ENCODE measurements around the gene CACUL1.

The CACUL1 gene

DNA sequence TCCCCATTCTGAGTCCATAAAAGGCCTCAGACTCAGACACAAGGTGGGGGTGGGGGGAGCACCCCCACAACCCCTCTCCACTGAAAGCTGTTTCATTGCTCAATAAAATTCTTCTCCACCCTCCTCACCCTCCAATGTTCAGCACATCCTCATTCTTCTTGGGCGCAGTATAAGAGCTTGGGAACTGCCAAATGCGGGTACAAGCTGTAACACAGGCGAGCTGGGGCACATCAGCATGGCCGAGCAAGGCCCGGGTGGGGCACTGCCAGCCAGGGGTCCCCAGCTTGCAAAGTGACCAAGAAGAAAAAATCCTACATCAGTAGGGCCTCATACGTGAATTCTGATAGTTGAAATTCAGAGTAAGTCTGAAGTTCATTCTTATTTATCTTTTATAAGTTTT, 50.1 kb downstream of the CACUL1 start:
- TF ChIP-seq, protein P1, sequence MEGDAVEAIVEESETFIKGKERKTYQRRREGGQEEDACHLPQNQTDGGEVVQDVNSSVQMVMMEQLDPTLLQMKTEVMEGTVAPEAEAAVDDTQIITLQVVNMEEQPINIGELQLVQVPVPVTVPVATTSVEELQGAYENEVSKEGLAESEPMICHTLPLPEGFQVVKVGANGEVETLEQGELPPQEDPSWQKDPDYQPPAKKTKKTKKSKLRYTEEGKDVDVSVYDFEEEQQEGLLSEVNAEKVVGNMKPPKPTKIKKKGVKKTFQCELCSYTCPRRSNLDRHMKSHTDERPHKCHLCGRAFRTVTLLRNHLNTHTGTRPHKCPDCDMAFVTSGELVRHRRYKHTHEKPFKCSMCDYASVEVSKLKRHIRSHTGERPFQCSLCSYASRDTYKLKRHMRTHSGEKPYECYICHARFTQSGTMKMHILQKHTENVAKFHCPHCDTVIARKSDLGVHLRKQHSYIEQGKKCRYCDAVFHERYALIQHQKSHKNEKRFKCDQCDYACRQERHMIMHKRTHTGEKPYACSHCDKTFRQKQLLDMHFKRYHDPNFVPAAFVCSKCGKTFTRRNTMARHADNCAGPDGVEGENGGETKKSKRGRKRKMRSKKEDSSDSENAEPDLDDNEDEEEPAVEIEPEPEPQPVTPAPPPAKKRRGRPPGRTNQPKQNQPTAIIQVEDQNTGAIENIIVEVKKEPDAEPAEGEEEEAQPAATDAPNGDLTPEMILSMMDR (IDR thresholded peaks at IDR 0.05) = no peak

DNA sequence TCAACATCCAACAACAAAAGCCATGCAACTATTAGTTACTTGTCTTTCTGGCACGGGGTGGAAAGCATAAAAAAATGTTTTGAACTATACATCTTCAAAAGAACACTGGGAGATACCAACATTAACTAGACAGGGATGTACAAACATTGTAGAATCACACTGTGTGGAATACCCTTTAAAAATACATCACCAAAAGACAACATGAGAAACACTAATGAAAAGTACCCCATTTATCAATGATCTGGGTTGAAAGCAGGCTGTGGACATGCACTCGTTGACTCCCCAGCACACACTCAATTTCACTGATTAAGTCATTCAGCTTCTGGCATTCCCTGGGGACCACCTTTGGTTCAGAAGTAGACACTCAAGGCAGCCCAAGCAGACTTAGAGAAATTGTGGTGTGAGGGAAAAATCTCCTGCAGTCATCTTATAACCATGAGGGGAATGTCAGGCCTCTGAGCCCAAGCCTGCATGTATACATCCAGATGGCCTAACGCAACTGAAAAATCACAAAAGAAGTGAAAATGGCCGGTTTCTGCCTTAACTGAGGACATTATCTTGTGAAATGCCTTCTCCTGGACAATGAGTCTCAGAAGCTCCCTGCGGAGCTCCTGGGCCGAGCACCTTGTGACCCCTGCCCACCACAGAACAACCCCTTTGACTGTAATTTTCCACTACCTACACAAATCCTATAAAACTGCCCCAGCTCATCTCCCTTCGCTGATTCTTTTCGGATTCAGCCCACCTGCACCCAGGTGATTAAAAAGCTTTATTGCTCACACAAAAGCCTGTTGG, 53.0 kb downstream of the CACUL1 start:
- TF ChIP-seq, protein P1 (IDR thresholded peaks at IDR 0.05) = no peak

DNA sequence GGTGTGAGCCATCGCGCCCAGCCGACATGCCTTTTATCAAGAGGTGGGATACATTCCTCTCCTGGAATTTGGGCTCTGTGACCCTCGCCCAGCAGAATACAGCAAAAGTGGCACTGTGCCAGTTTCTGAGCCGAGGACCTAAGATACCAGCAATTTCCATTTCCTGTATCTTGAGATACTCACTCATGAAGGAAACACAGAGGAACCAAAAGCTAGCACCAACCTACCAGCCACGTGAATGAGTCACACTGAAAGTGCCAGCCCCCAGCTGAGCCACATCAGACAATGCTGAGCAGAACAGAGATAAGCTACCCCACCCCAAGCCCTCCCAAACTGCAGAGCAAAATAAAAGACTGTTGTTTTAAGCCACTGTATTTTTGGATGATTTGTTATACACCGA, 56.3 kb downstream of the CACUL1 start:
- TF ChIP-seq, protein P1 (IDR thresholded peaks at IDR 0.05) = no peak

DNA sequence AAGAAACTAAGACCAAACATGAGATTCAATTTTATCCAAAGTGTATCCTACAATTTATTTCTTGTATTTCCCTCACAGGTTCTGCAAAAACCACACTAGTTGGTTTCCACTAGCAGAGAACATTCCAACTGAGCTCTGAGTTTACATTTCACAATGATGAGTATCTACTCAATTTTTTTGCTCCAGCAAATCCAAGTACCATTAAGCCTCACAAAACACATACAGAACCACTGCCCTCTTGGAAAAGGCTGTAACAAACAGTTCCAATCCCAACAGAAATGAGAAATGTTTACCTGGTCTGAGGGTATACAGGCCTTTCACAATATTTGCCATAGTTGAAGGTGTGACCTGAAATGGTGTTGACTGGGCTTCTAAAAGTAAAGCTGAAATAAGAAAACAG, 59.9 kb downstream of the CACUL1 start:
- TF ChIP-seq, protein P1 (IDR thresholded peaks at IDR 0.05) = no peak

DNA sequence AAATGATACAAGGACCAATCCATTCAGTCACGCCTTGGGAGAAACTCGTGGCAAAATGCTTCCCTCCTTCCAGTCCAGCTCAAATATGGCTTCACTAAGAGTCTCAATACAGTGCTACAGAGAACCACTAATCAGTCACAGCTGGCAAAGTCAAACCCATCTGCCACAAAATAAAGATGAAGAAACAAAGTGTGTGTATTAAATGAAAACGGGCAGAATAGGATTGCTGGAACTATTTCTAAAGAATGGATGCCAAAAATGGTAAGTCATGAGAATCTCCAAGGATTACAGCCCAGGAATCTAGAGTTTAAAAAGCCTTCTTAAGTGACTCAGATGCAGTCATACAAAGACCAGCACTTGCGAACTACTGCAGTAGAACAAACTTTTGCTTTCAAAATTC, 61.9 kb downstream of the CACUL1 start:
- TF ChIP-seq, protein P1 (IDR thresholded peaks at IDR 0.05) = no peak

DNA sequence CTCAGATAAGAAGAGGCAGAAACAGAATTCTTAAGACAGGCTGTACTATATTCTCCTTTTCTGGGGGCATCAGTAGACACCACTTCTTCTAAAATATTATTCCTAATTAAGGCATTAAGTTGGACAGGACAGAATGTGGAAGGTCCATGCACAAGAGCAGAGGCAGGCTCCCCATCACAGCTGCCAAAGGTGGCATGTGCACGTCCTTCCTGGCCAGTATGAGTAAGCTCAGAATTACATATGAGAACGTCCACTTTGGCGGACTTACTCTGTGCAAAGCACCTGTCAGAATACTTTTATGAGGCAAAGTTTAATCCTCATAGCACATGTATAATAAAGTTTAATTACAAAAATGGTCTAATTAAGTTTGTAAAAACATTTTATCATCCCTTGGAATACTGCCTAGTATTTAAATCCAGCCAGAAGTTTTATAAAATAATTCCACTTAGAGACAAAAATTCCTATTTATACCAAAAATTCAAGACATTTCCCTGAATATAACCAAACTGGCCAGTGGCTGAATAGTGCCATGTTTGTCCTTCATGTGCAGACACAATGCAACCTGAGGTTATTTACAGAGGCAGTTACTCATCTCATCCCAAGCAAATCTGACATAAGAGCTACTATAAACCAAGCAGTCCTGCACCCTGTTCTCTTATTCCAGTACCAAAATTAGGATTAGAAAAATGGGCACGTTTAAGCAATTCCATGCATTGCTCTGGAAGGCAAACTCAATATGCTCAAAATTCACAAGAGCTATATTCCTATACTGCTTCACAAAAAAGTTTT, 65.5 kb downstream of the CACUL1 start:
- TF ChIP-seq, protein P1 (IDR thresholded peaks at IDR 0.05) = no peak

DNA sequence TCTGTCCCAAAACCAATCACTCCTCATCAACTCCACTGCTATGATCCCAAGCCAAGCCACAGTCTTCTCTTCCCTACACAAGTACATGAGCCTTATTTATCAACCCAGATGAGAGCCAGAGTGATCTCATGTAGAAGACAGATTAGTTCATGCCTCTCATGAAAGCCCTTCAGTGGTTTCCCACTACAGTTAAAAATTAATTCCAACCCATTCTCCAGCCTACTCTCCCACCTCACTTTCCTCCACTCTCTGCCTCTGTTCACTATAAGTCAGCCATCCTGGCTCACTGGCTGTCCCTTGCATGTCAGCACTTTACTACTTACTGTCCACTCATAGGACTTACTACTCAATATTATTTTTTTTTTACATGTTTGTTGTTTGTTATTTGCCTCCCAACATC, 67.3 kb downstream of the CACUL1 start:
- TF ChIP-seq, protein P1 (IDR thresholded peaks at IDR 0.05) = no peak
